Neural crest cell (in vitro differentiated cells): ENCODE results near the gene ZCCHC17. TPM values are rescaled to one million over a fixed set of nuclear protein-coding genes. Genes with fewer than 3 reads are reported as not detected.

Source experiments
- DNase-seq: peaks from one replicate; pipeline ENCODE4 v3.0.0; 2021; ENCODE audit warnings: low read depth, mixed read lengths, low spot score
- H3K27ac Mint-ChIP-seq: one replicate; pipeline ENCODE4 v1.8.0; 2021; ENCODE audit warnings: mild to moderate bottlenecking, mixed read lengths; ENCODE audit not compliant: unreplicated experiment
- H3K27me3 Mint-ChIP-seq: 2 replicates; pipeline ENCODE4 v1.8.0; 2021; ENCODE audit warnings: low read depth, mild to moderate bottlenecking, mixed read lengths
- H3K36me3 Mint-ChIP-seq: 2 replicates; pipeline ENCODE4 v1.8.0; 2021; ENCODE audit warnings: low read depth, mild to moderate bottlenecking, mixed read lengths
- H3K4me1 Mint-ChIP-seq: 2 replicates; pipeline ENCODE4 v1.8.0; 2021; ENCODE audit warnings: mixed read lengths
- H3K4me3 Mint-ChIP-seq: one replicate; pipeline ENCODE4 v1.8.0; 2021; ENCODE audit warnings: mild to moderate bottlenecking, mixed read lengths
- H3K9me3 Mint-ChIP-seq: 2 replicates; pipeline ENCODE4 v1.8.0; 2021; ENCODE audit warnings: mixed read lengths
- total RNA-seq: library from RNA; stranded (reverse); gene quantifications from 2 replicates; pipeline ENCODE4 v1.2.1, GENCODE V29; 2021
- TF ChIP-seq, protein P1 (sequence below): fragments of 200-600 bp; sonication (generic); conservative IDR thresholded peaks from 2 replicates; pipeline ENCODE4 v1.5.0; 2021; ENCODE audit warnings: antibody characterized with exemption, mild to moderate bottlenecking

The ZCCHC17 gene
- total RNA-seq, 1 donor from 2014 or later, result 59.7 TPM

GRCh38 chr1:31362032-31362431 is 65.2 kb downstream of the ZCCHC17 start:
- no peaks in the 10 kb centered on the region for H3K4me1 Mint-ChIP-seq
- no peaks in the 10 kb centered on the region for H3K27me3 Mint-ChIP-seq
- no peaks in the 10 kb centered on the region for H3K9me3 Mint-ChIP-seq
- no peak overlapping the region for H3K4me3 Mint-ChIP-seq
- TF ChIP-seq, protein P1, sequence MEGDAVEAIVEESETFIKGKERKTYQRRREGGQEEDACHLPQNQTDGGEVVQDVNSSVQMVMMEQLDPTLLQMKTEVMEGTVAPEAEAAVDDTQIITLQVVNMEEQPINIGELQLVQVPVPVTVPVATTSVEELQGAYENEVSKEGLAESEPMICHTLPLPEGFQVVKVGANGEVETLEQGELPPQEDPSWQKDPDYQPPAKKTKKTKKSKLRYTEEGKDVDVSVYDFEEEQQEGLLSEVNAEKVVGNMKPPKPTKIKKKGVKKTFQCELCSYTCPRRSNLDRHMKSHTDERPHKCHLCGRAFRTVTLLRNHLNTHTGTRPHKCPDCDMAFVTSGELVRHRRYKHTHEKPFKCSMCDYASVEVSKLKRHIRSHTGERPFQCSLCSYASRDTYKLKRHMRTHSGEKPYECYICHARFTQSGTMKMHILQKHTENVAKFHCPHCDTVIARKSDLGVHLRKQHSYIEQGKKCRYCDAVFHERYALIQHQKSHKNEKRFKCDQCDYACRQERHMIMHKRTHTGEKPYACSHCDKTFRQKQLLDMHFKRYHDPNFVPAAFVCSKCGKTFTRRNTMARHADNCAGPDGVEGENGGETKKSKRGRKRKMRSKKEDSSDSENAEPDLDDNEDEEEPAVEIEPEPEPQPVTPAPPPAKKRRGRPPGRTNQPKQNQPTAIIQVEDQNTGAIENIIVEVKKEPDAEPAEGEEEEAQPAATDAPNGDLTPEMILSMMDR, result no peak
- DNase-seq, result no peak
- H3K36me3 Mint-ChIP-seq, result peaks cover 22% of the 10 kb centered on the region
- no peak overlapping the region for H3K27ac Mint-ChIP-seq

DNA sequence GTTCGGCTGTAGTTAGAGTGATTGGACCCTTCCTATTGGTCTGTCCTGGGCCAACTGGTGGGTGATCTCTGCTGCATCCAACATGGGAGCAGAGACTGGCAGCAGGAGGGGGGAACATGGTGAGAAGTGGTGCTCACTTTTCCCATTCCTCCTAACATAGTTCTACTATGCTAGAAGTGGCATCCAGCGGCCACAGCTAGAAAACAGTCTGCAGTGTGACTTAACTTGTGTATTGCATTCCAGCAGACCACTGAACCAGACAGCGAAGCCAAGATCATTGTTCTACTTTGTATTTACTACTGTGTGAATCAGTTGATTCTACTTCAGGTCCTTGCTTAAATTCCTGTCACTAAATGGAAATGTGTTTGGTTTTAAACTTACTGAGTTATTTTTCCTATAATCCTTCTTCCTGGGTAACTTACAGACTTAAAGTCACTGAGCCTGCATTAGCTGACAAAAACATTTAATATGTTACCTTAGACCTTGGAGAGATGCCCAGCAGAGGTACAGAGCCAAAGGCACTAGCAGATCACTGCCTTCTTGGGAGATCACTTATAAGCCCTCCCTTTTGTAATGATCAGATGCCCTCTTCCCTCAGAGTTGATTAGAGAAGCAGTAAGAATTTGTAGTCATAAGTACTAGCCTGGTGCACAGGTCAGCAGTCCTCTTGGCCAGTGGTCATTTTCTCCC is 67.9 kb downstream of the ZCCHC17 start:
- no peak overlapping the region for H3K4me3 Mint-ChIP-seq
- TF ChIP-seq, protein P1, result no peak
- H3K27ac Mint-ChIP-seq, result no peak overlapping the region
- peaks cover 14% of the 10 kb centered on the region for H3K36me3 Mint-ChIP-seq
- DNase-seq, result no peak
- no peaks in the 10 kb centered on the region for H3K9me3 Mint-ChIP-seq
- H3K27me3 Mint-ChIP-seq, result no peaks in the 10 kb centered on the region
- H3K4me1 Mint-ChIP-seq, result peaks cover 4% of the 10 kb centered on the region

DNA sequence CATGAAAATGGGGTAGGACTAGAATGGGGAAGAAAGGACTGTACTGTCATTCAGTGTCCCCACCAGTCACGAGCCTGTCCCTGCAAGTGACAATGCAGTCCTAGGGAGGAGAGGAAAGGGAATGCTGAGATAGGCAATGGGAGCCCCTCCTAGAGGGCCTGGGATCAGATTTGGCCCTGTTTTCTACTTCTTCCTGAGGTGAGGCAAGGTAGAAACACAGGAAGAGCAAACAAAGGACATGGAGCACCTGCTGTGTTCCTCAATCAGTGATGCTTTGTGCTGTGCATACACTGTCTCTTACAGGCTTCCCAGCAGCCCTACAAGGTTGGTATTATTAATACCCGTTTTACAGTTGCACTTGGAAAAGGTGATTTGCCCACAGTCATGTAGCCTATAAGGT is 70.0 kb downstream of the ZCCHC17 start:
- Mint-ChIP-seq H3K4me3 (no peak overlapping the region), H3K9me3 (no peaks in the 10 kb centered on the region), H3K36me3 (peaks cover 14% of the 10 kb centered on the region), H3K27ac (no peak overlapping the region), H3K4me1 (peaks cover 18% of the 10 kb centered on the region), H3K27me3 (no peaks in the 10 kb centered on the region)
- DNase-seq, result no peak
- TF ChIP-seq, protein P1, result no peak

DNA sequence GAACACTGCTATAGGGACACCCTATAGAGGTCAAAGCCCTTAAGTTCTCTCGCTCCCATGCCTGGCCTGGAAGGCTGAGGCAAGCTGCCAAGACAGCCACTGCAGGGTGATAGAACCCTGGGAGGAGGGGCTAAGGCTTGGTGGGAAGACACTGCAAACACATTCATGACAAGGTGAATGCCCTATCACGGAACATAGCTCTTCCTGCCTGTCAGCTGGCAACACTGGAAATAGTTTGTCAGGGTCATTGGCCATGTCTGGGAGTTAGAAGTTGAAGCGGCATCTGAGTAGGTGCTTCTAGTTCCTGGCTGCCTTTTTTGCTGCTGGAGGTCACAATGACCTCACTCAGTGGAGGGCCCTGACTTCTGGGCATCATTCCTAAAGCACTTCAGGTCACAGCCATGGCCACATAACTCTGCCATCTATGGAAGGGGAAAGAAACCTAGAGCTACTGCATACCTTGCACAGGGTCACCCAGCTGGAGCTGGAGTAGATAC is 71.8 kb downstream of the ZCCHC17 start:
- Mint-ChIP-seq H3K9me3 (no peaks in the 10 kb centered on the region), H3K4me1 (peaks cover 35% of the 10 kb centered on the region), H3K27me3 (peaks cover 2% of the 10 kb centered on the region), H3K36me3 (peaks cover 14% of the 10 kb centered on the region), H3K27ac (no peak overlapping the region), H3K4me3 (peak overlapping the region; percentile 7)
- DNase-seq, result no peak
- TF ChIP-seq, protein P1, result no peak

- Mint-ChIP-seq H3K4me1 (peaks cover 42% of the 10 kb centered on the region), H3K36me3 (peaks cover 8% of the 10 kb centered on the region), H3K9me3 (no peaks in the 10 kb centered on the region), H3K27ac (no peak overlapping the region), H3K4me3 (peak overlapping the region; percentile 22), H3K27me3 (peaks cover 2% of the 10 kb centered on the region)
- no peak for DNase-seq
- TF ChIP-seq, protein P1, result no peak
These were observed 73.2 kb downstream of the ZCCHC17 start for GRCh38 chr1:31370021-31370420.
